ENCODE data around the gene IL6. TPM values are rescaled to one million over a fixed set of nuclear protein-coding genes. Genes with fewer than 3 reads are reported as not detected.
"Not testable (repeated sequence)": the region's sequence is repeated elsewhere in the genome, so short reads cannot be mapped to it uniquely, and the experiment has no call there.

The IL6 gene
- polyA plus RNA-seq, 1 experiment: 31.0 TPM

DNA sequence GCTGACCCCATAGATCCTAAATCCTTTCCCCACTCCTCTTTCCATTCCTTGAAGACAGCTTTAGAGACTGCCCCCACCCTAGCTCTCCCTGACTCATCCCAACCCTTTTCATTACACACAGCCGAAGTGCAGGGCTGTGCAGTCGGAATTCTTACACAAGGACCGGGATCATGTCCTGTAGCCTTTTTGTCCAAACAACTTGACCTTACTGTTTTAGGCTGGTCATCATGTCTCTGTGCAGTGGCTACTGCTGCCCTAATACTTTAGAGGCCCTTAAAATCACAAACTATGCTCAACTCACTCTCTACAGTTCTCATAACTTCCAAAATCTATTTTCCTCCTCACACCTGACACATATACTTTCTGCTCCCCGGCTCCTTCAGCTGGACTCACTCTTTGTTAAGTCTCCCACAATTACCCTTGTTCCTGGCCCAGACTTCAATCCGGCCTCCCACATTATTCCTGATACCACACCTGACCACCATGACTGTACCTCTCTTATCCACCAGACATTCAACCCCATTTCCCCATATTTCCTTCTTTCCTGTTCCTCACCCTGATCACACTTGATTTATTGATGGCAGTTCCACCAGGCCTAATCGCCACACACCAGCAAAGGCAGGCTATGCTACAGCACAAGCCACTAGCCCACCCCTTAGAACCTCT, 19.8 kb upstream of the IL6 start:
- DNase-seq (ENCODE audit: low read depth); H3K27me3 ChIP-seq (ENCODE audit: control insufficient read depth, insufficient read depth, low read length); H3K4me3 ChIP-seq (ENCODE audit: low read depth, low read length); CTCF ChIA-PET; POLR2A ChIA-PET; H3K36me3 ChIP-seq (ENCODE audit: control insufficient read depth, insufficient read depth, low read length): not testable (repeated sequence)

DNA sequence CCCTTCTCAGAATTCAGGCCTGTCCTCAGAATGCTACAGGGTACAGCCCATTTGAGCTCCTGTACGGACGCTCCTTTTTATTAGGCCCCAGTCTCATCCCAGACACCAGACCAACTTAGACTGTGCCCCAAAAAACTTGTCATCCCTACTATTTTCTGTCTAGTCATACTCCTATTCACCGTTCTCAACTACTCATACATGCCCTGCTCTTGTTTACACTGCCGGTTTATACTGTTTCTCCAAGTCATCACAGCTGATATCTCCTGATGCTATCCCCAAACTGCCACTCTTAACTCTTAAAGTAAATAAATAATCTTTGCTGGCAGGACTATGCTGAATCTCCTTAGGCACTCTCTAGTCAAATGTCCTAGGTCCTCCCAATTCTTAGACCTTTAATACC, 18.8 kb upstream of the IL6 start:
- CTCF ChIA-PET; DNase-seq (ENCODE audit: low read depth); H3K27me3 ChIP-seq (ENCODE audit: control insufficient read depth, insufficient read depth, low read length); POLR2A ChIA-PET; H3K36me3 ChIP-seq (ENCODE audit: control insufficient read depth, insufficient read depth, low read length); H3K4me3 ChIP-seq (ENCODE audit: low read depth, low read length): not testable (repeated sequence)

DNA sequence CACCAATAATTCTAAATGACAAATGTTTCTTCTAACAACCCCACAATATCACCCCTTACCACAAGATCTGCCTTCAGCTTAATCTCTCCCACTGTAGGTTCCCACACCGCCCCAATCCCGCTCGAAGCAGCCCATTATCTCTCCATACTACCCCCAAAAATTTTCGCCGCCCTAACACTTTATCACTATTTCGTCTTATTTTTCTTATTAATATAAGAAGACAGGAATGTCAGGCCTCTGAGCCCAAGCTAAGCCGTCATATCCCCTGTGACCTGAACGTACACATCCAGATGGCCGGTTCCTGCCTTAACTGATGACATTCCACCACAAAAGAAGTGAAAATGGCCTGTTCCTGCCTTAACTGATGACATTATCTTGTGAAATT, 18.3 kb upstream of the IL6 start:
- DNase-seq (ENCODE audit: low read depth); H3K27me3 ChIP-seq (ENCODE audit: control insufficient read depth, insufficient read depth, low read length); CTCF ChIA-PET; POLR2A ChIA-PET; H3K36me3 ChIP-seq (ENCODE audit: control insufficient read depth, insufficient read depth, low read length); H3K4me3 ChIP-seq (ENCODE audit: low read depth, low read length): not testable (repeated sequence)

DNA sequence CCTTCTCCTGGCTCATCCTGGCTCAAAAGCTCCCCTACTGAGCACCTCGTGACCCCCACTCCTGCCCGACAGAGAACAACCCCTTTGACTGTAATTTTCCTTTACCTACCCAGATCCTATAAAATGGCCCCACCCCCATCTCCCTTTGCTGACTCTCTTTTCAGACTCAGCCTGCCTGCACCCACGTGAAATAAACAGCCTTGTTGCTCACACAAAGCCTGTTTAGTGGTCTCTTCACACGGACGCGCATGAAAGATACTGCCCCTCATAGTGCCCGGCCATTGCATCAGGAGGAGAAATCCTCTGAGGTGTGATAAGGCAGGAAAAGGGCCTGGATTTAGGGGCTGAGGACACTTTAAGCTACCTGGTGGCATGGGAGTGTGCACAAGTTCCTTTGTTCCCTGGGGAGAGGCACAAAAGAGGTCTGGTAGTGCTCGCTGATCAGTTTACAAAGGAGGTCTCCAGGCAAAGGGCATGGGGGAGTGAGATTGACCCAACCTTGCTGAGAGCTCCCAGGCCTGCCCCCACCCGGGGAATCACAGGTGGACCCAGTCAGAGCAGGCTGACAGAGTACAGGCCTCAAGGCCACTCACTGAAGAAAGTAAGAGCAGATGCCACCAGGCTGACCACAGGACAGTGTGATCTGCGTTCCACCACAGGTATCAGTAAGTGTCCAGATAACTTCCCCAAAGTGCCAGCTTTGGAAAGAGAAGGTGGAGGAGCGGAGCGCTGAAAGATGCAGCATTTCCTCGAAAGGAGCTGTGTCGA, 17.8 kb upstream of the IL6 start:
- H3K4me3 ChIP-seq (ENCODE audit: low read depth, low read length); H3K27me3 ChIP-seq (ENCODE audit: control insufficient read depth, insufficient read depth, low read length); CTCF ChIA-PET; H3K36me3 ChIP-seq (ENCODE audit: control insufficient read depth, insufficient read depth, low read length); DNase-seq (ENCODE audit: low read depth); POLR2A ChIA-PET: not testable (repeated sequence)

DNA sequence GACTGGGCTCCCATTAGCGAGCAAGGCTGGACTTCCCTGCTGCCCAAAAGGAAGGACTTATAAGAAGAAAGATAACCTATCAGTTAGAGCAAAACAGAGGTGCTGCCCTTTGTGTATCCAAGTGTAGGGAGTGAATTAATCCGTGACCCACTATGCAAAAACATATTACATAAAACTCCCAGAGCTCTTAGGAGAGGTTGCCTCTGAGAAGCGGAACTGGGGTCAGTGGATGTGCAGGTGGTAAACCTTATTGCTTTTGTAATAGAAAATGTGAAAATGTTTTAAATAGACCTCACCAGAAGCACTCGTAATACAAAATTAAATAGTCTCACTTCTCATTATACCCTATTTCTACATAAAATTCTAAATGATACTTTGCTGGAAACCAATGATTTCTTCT, 17.1 kb upstream of the IL6 start:
- ChIA-PET CTCF (interaction anchor here (1.2 kb wide), 1 partner anchor 149 kb away, joined by 3 read pairs; no protein-coding TSS in a partner anchor), POLR2A (no interaction called here)
- H3K4me3 ChIP-seq (ENCODE audit: low read depth, low read length): no peak overlapping the region
- TF ChIP-seq, protein P1, sequence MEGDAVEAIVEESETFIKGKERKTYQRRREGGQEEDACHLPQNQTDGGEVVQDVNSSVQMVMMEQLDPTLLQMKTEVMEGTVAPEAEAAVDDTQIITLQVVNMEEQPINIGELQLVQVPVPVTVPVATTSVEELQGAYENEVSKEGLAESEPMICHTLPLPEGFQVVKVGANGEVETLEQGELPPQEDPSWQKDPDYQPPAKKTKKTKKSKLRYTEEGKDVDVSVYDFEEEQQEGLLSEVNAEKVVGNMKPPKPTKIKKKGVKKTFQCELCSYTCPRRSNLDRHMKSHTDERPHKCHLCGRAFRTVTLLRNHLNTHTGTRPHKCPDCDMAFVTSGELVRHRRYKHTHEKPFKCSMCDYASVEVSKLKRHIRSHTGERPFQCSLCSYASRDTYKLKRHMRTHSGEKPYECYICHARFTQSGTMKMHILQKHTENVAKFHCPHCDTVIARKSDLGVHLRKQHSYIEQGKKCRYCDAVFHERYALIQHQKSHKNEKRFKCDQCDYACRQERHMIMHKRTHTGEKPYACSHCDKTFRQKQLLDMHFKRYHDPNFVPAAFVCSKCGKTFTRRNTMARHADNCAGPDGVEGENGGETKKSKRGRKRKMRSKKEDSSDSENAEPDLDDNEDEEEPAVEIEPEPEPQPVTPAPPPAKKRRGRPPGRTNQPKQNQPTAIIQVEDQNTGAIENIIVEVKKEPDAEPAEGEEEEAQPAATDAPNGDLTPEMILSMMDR (IDR thresholded peaks at IDR 0.05; ENCODE audit: insufficient read depth, low read depth, low read length): no peak
- no peak for DNase-seq (ENCODE audit: low read depth)
- no peaks in the 10 kb centered on the region for H3K27me3 ChIP-seq (ENCODE audit: control insufficient read depth, insufficient read depth, low read length)
- no peaks in the 10 kb centered on the region for H3K36me3 ChIP-seq (ENCODE audit: control insufficient read depth, insufficient read depth, low read length)

DNA sequence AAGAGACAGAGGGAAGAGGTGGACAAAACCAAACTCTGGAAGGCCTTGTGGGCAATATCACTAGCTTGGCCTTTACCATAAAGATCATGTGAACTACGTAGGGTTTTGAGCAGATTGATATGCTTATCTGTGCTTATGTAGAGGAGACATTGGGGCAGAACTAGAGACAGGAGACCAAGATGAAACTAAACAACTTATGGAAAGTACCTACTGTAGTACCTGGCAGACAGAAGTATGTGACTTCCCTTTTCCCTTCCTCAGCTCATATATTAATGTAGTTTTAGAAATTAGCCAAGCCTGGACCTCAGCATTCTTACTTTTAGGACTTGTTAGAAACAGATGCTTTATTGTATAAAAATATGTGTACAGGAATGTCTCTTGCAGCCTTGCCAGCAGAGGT, 14.0 kb upstream of the IL6 start:
- no peak for DNase-seq (ENCODE audit: low read depth)
- H3K36me3 ChIP-seq (ENCODE audit: control insufficient read depth, insufficient read depth, low read length): no peaks in the 10 kb centered on the region
- ChIA-PET POLR2A (no interaction called here), CTCF (interaction anchor here (0.6 to 1.2 kb wide), 2 partner anchors 12 to 344 kb away, joined by 3 to 4 read pairs; no protein-coding TSS in a partner anchor)
- no peak overlapping the region for H3K4me3 ChIP-seq (ENCODE audit: low read depth, low read length)
- TF ChIP-seq, protein P1 (IDR thresholded peaks at IDR 0.05; ENCODE audit: insufficient read depth, low read depth, low read length): no peak
- H3K27me3 ChIP-seq (ENCODE audit: control insufficient read depth, insufficient read depth, low read length): no peaks in the 10 kb centered on the region

DNA sequence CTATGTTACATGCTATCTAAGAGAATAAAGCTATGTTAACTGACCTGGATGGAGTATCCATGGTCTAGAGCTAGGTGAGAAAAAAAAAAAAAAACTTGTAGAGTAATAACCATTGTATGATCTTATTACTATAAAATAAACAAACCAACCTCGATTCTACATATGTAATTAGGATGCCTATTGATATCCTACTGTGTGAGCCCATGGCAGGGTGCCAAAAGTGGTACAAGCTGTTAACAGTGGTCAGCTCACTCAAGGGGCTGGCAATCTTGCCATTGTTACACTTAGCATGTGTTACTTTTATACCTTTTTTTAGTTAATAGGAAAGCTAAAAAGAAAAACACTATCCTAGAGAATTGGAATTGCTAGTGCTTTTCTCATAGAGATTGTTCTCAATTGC, 13.5 kb upstream of the IL6 start:
- DNase-seq (ENCODE audit: low read depth): no peak
- ChIA-PET CTCF (interaction anchor here (1.2 kb wide), 1 partner anchor 12 kb away, joined by 4 read pairs; no protein-coding TSS in a partner anchor), POLR2A (no interaction called here)
- Histone ChIP-seq H3K36me3 (ENCODE audit: control insufficient read depth, insufficient read depth, low read length) (no peaks in the 10 kb centered on the region), H3K4me3 (ENCODE audit: low read depth, low read length) (no peak overlapping the region), H3K27me3 (ENCODE audit: control insufficient read depth, insufficient read depth, low read length) (no peaks in the 10 kb centered on the region)
- TF ChIP-seq, protein P1 (IDR thresholded peaks at IDR 0.05; ENCODE audit: insufficient read depth, low read depth, low read length): no peak
